ENCODE results near the gene DNAL4.

Gene DNAL4

GRCh38 chr22:38772623-38772873 lies 21.4 kb downstream of the DNAL4 start:
- no peak for TF ChIP-seq SIN3A (IDR thresholded peaks at IDR 0.05; ENCODE audit: borderline replicate concordance, insufficient read depth, low read length)
- no peak for TF ChIP-seq POLR2AphosphoS5 (IDR thresholded peaks at IDR 0.05; ENCODE audit: low read depth, low read length)
- TF ChIP-seq TAF1 (IDR thresholded peaks at IDR 0.05; ENCODE audit: borderline replicate concordance, insufficient read depth, low read length) = no peak
- TF ChIP-seq, protein P1, sequence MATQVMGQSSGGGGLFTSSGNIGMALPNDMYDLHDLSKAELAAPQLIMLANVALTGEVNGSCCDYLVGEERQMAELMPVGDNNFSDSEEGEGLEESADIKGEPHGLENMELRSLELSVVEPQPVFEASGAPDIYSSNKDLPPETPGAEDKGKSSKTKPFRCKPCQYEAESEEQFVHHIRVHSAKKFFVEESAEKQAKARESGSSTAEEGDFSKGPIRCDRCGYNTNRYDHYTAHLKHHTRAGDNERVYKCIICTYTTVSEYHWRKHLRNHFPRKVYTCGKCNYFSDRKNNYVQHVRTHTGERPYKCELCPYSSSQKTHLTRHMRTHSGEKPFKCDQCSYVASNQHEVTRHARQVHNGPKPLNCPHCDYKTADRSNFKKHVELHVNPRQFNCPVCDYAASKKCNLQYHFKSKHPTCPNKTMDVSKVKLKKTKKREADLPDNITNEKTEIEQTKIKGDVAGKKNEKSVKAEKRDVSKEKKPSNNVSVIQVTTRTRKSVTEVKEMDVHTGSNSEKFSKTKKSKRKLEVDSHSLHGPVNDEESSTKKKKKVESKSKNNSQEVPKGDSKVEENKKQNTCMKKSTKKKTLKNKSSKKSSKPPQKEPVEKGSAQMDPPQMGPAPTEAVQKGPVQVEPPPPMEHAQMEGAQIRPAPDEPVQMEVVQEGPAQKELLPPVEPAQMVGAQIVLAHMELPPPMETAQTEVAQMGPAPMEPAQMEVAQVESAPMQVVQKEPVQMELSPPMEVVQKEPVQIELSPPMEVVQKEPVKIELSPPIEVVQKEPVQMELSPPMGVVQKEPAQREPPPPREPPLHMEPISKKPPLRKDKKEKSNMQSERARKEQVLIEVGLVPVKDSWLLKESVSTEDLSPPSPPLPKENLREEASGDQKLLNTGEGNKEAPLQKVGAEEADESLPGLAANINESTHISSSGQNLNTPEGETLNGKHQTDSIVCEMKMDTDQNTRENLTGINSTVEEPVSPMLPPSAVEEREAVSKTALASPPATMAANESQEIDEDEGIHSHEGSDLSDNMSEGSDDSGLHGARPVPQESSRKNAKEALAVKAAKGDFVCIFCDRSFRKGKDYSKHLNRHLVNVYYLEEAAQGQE (IDR thresholded peaks at IDR 0.05; ENCODE audit: insufficient read depth in 1 of 2, low read depth in 2 of 2, low read length in 2 of 2) = no peak
- no peak for TF ChIP-seq FOXP2 (optimal IDR thresholded peaks at IDR 0.05; ENCODE audit: borderline replicate concordance, extremely low read depth, extremely low read length, insufficient read depth)

DNA sequence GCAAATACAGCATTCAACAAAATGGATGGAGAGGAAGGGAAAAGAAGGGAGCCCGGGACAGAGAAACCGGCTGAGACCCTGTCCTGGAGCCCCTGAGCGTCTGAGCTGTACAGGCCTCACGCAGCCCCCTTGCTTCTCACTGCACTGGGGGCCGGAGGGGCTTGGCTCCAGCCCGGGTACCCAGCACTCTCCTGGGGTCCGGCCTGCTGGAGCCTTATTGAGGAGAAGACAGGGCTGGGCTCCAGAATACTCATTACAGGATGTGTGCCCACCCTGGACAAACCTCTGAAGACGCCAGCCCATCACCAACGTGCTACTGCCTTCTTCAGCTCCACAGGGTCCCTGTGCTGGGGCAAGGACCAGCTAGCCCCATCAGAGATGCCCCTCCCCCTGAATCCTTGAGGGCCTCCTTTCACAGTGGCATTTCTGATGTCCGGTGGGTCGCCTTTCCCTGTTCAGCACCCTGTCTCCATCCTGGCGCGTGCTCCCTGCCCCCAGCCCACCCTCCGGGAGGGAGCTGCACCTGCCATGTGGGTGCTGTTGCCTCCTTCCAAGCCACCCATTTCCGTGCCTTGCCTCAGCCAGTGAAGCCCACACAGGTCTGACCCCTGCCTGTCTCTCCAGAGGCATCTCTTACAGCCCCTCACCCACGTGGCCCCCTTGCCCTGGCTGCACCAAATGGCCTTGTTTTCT lies 23.5 kb downstream of the DNAL4 start:
- TF ChIP-seq FOXP2 (optimal IDR thresholded peaks at IDR 0.05; ENCODE audit: borderline replicate concordance, extremely low read depth, extremely low read length, insufficient read depth) = no peak
- no peak for TF ChIP-seq POLR2AphosphoS5 (IDR thresholded peaks at IDR 0.05; ENCODE audit: low read depth, low read length)
- TF ChIP-seq, protein P1 (IDR thresholded peaks at IDR 0.05; ENCODE audit: insufficient read depth in 1 of 2, low read depth in 2 of 2, low read length in 2 of 2) = no peak
- TF ChIP-seq SIN3A (IDR thresholded peaks at IDR 0.05; ENCODE audit: borderline replicate concordance, insufficient read depth, low read length) = no peak
- TF ChIP-seq TAF1 (IDR thresholded peaks at IDR 0.05; ENCODE audit: borderline replicate concordance, insufficient read depth, low read length) = no peak

DNA sequence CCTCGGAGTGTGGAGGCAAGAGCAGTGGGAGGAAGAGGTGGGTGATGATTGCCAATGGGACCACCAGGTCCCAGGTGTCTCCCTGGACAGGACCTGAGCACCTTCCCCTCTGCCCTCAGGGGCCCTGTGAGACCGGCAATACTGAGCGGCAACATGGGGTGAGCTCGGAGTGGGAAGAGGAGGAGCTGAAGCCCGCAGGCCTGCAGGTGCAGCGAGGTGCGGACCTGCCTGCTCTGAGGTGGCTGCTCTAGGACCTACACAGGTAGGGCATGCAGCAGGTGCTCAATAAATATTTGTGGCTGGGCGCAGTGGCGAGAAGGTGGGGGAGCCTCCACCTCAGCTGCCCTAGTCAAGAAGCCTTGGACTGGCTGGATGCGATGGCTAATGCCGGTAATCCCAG lies 25.9 kb downstream of the DNAL4 start:
- TF ChIP-seq, protein P1 (IDR thresholded peaks at IDR 0.05; ENCODE audit: insufficient read depth in 1 of 2, low read depth in 2 of 2, low read length in 2 of 2) = no peak
- TF ChIP-seq POLR2AphosphoS5 (IDR thresholded peaks at IDR 0.05; ENCODE audit: low read depth, low read length) (no peak), TAF1 (IDR thresholded peaks at IDR 0.05; ENCODE audit: borderline replicate concordance, insufficient read depth, low read length) (no peak), FOXP2 (optimal IDR thresholded peaks at IDR 0.05; ENCODE audit: borderline replicate concordance, extremely low read depth, extremely low read length, insufficient read depth) (no peak), SIN3A (IDR thresholded peaks at IDR 0.05; ENCODE audit: borderline replicate concordance, insufficient read depth, low read length) (no peak)

DNA sequence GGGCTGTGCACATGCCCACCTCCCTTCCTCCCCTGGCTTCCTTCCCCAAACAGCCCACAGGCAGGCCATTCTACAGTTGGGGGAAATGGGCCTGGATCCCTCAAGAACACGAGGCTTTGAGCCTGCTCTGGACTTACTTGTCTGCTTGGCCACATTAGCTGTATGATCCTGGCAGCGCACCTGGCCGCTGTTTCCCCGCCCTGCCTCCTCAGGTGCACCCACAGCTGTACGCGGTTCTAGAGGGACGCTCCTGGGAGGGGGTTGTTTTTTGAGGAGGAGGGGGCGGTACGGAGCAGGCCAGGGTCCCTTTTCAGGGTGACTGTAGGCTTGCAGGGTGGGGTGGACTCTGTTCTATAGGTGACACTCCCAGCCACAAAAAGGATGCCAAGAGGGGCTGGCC lies 26.6 kb downstream of the DNAL4 start:
- TF ChIP-seq FOXP2 (optimal IDR thresholded peaks at IDR 0.05; ENCODE audit: borderline replicate concordance, extremely low read depth, extremely low read length, insufficient read depth) = no peak
- TF ChIP-seq TAF1 (IDR thresholded peaks at IDR 0.05; ENCODE audit: borderline replicate concordance, insufficient read depth, low read length) = no peak
- no peak for TF ChIP-seq POLR2AphosphoS5 (IDR thresholded peaks at IDR 0.05; ENCODE audit: low read depth, low read length)
- TF ChIP-seq SIN3A (IDR thresholded peaks at IDR 0.05; ENCODE audit: borderline replicate concordance, insufficient read depth, low read length) = no peak
- TF ChIP-seq, protein P1 (IDR thresholded peaks at IDR 0.05; ENCODE audit: insufficient read depth in 1 of 2, low read depth in 2 of 2, low read length in 2 of 2) = no peak

Data from PFSK-1 (cell line).